GM21390 (cell line): ENCODE results near the gene DOK7.

Experiments used
- ATAC-seq: cut with Tn5 transposase; IDR thresholded peaks from one replicate; pipeline ENCODE4 v1.9.1; 2021; ENCODE audit not compliant: unreplicated experiment

Gene DOK7, protein sequence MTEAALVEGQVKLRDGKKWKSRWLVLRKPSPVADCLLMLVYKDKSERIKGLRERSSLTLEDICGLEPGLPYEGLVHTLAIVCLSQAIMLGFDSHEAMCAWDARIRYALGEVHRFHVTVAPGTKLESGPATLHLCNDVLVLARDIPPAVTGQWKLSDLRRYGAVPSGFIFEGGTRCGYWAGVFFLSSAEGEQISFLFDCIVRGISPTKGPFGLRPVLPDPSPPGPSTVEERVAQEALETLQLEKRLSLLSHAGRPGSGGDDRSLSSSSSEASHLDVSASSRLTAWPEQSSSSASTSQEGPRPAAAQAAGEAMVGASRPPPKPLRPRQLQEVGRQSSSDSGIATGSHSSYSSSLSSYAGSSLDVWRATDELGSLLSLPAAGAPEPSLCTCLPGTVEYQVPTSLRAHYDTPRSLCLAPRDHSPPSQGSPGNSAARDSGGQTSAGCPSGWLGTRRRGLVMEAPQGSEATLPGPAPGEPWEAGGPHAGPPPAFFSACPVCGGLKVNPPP

DNA sequence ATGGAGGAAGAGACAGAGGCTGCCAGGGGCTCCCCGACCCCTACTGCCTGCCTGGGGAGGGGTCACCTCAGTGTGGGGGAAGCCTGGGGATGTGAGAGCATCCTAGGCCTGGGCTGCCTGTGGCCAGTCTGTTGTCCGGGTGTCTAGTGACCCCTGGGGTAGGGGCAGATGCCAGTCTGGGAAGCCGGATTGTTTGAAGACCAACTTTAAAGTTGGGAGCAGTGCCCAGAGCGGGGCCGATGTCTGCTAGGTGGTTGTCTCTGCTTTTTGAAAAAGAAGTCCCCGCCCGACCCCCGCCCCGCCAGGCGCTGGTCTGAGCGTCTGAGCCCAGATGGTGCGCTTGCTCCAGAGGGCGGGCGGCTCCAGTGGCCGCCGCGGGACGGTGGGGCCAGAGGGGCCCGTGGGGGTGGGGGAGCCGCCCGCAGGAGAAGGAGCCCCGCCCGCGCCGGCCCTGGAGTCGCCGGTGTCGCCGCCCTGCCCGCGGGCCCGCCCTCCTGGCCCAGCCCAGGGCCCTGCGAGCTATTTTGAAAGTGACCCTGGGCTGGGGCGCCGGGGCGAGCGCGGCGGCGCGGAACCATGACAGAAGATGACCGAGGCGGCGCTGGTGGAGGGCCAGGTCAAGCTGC, at the start of gene DOK7:
TSS of gene DOK7 (plus strand) at position 517 of the 626 bp plus-strand sequence. CDS start at position 587, 70 bp downstream.
- ATAC-seq = no peak

DNA sequence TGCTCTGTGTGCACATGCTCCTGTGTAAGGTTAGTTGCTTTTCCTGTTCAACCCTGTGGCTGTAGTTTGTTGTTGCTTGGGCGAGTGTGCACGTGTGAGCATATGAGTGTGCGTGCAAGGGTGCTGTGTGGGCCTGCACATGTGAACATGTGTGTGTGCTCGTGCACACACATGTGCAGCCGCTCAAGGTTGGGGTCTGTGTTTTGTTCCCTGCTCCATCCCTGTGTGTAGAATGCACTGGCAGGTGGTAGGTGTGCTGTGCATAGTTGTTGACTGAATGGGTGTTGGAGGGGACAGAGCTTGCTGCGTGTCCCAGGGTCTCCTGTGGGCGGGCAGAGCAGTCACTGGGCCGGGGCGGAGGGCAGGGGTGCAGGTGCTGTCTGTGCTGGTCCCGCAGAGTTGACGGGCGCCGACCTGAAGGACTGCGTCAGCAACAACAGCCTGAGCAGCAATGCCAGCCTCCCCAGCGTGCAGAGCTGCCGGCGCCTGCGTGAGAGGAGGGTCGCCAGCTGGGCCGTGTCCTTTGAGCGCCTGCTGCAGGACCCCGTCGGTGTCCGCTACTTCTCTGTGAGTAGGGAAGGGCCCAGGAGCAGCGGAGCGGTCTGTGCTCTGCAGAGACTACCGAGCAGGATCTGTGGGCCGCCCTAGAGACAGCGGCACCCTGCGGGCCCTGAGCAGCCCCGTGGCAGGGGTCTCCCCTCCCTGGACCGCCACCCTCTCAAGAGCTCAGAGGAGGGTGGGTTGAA, 49.3 kb upstream of the DOK7 start:
- no peak for ATAC-seq

DNA sequence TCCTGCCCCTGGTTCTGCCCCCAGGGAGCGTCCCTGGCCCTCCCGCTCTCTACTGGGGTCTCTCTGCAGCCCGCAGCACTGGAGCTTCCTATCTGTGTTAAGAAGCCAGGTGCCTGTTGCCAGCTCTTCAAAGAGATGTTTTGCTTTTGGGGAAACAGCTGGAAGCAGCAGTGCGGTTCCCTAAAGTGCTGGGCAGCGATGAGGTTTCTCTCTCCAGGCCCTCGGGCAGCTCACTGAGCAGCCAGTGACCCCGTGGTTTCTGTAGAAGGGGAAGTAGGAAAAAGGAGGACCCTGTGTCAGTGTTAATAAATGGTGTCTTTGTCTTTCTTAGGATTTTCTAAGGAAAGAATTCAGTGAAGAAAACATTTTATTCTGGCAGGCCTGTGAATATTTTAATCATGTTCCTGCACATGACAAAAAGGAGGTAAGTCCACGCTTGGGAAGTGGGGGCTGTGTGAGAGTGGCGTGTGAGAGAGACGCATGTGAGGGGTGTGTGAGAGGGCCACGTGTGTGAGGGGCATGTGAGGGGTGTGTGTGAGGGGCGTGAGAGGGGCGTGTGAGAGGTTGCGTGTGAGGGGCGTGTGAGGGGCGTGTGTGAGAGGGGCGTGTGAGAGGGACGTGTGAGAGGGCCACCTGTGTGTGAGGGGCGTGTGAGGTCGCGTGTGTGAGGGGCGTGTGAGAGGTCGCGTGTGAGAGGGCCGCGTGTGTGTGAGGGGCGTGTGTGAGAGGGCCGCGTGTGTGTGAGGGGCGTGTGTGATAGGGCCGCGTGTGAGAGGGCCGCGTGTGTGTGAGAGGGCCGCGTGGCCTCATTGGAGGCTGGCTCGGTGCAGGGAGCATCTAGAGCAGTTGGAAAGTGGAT, 48.5 kb upstream of the DOK7 start:
- ATAC-seq = no peak

DNA sequence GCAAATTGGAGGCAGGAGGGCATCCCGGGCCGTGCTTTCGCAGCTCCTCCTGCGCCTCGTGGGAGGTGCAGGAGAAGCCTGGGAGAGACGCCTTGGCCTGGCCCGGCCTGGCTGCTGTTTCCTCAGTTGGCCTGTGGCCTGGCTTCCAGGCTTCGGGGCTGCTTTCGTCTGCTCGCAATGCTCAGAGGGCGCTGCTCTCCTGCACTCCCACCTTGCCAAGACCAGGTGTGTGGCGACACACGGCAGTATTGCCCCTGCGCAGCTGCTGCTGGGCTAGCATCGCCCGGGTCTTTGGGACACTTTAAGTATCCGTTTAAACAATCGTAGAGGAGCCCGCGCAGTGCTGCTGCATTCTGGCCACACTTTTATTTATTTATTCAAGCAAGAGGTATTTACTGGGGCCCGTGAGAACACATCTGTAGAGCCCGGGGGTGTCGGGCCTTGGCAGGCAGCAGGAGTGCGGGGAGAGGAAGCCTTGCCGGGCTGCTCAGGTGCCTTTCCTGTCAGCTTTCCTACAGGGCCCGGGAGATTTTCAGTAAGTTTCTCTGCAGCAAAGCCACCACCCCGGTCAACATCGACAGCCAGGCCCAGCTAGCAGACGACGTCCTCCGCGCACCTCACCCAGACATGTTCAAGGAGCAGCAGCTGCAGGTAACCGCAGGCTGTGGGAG, 47.5 kb upstream of the DOK7 start:
- ATAC-seq = no peak

DNA sequence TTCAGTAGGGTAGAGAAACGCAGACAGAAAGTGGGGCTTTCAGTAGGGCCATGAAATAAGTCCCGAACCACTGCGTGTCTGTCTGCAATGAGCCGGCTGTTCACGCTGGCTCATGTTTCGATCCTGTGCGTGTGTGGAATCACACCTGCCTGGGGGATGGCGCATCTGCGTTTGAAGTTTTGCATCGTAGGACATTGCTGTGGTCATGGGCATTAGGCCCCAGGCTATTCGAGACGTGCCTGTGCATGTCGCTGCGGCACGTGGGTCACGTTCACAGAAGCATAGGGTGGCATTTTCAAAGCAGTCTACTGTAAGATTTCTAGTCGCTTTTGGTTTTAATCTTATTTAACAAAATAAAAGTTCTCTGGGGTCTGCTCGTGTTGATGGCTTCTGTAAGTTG, 46.8 kb upstream of the DOK7 start:
- ATAC-seq = no peak

DNA sequence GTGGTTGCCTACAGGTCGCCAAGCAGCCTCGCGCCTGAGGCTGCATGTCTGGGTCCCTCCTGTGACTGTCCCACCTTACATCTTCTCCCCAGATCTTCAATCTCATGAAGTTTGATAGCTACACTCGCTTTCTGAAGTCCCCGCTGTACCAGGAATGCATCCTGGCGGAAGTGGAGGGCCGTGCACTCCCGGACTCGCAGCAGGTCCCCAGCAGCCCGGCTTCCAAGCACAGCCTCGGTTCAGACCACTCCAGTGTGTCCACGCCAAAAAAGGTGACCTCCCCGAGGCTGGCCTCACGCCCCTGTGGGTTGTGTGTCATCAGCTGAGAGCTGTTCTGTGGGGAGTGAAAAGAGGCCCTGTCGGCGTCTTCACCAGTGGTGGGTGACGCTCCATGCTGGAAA, 46.3 kb upstream of the DOK7 start:
- no peak for ATAC-seq

DNA sequence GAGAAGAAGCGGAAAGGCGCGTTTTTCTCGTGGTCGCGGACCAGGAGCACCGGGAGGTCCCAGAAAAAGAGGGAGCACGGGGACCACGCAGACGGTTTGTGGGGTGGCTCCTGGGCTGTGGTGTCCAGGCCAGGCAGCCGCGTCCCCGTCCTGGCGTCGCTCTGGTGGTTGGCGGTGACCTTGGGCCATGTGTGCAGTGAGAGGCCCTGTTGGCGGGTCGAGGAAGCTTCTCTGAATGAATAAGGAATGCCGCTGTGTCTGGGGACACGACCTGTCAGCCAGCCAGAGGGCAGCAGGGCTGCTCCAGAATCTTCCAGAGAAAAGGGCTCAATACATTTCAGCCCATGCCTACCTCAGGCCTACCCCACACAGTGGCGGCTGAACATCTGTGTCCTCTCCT, 45.7 kb upstream of the DOK7 start:
- ATAC-seq = no peak

DNA sequence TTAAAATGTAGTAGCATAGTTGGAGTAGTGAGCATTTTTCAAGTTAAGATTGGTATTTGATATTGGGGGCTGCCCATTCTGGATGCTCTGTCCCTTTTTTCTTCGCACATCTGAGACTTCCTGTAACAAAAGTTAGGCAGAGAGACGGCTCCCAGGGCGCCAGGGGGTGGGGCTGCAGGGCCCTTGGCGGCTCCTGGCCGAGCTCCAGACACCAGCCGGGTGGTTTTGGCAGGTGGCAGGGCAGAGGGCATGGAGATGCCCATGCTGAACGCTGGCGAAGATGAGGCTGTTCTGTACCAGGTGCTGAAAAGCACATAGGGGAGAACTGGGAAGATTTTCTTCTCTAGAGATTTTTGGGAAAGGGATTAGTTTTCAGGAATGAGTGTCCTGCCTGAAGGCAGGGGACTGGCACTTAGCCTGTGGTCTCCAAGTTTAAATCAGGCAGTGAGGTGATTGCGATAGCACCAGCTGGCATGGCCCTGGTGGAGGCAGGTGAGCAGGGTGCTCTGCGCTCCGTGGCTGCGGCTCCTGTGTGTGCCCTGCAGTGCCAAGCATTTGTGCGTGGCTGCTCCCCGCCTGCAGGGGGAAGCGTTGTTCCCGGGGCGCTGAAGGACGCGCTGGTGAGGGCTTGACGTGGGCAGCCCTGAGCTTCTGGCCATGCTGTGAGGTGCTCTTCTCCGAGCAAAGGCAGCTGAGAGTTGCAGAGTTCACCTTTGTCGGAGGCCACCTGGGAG, 44.9 kb upstream of the DOK7 start:
- ATAC-seq = no peak

DNA sequence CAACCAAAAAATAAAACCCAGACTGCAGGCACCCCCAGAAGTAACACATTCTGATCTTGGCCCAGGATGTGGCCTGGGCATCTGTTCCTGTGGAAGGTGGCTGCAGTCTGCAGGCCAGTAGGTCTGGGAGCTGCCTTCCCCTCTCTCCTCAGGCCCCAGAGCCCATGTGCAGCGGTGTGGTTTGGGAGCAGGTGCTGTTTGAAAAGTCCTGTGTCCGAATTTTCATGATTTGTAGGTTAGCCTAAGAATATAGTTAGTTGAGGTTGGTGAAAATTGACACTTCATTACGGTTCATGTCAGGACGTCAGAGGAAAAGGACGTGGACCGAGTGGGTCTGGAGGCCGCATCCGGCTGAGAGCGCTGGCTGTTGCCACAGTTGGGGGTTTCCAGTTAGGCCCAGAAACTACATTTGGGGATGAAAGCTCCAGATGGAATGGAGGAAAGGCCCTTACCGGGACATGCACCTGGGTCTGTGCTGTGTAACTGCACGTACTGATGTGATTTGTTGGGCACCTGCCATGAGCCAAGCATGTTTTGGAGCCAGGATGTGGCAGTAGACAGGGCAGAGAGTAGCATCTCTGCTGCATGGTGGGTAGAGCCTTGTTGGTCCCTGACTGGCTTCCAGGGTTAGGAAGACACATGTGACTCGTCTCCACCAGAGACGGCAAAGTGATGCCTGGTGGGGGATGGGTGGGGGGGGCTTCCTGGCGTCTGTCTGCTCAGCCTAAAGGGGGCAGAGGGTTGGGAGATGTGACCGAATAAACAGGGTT, 43.1 kb upstream of the DOK7 start:
- no peak for ATAC-seq

DNA sequence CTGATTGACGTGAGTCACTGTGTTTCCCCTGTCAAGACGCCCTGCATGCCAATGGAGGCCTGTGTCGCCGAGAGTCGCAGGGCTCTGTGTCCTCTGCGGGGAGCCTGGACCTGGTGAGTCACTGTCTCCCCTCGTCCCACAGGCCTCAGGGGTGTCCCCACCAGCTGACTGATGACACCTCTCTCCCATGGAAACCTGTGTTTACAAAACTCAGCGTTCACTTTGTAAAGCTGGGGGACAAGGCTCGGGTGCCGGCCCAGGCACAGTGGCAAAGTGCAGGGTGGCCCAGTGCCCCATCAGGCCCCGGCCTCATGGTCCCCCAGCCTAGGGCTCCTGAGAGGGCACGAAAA, 42.5 kb upstream of the DOK7 start:
- no peak for ATAC-seq

DNA sequence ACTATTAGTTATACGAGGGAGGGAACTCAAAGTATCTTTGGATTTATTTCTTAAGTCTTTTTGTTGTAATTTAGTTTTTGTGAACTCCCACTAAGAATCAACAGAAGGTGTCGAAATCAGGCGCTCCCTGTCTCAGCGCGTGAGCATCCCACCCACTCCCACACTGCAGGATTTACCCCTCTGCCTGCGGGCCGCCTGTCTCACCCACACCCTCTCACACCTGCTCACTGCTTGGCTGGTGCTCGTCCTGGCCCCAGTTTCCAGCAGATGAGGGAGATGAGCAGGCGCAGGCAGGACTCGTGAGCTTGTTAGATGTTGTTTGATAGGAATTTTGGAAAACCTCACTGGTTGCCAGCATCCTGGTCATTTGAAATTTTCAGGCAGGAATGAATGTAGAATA, 42.1 kb upstream of the DOK7 start:
- no peak for ATAC-seq

DNA sequence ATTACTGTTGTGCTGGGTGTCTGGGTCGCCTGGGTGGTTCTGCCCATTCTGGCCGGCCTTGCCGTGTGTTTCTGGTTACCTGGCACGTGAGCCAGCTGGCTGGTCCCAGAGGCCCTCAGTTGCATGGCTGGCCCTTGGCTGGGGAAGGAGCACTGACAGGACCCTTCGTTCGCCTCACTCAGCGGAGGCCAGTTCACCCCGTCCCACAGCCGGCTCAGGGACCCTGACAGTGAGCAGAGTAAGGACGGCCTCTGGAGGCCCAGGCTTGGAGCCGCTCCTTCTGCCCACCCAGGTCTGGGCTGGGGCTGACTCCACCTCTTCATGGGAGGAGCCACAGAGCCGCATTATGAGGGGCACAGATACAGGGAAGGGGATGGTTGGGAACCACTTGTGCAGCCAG, 41.6 kb upstream of the DOK7 start:
- no peak for ATAC-seq

DNA sequence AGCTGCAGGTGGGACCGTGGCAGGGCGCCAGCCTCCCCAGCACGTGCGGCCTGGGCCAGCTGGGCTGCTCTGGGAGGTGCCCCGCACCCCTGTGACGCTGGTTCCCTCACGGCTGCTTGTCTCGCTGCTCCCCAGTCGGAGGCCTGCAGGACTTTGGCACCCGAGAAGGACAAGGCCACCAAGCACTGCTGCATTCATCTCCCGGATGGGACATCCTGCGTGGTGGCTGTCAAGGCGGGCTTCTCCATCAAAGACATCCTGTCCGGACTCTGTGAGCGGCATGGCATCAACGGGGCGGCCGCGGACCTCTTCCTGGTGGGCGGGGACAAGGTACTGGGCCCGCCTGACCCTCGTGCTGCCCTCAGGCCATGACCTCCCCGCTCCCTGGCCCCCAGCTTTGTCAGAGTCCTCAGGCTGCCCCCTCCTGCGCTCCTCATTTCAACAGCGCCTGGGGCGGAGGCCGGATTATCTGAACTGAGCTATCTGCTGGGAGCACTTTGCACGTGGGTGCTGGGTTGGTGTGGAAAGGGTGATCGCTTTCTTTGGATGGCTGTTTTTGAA, 40.8 kb upstream of the DOK7 start:
- ATAC-seq = no peak

DNA sequence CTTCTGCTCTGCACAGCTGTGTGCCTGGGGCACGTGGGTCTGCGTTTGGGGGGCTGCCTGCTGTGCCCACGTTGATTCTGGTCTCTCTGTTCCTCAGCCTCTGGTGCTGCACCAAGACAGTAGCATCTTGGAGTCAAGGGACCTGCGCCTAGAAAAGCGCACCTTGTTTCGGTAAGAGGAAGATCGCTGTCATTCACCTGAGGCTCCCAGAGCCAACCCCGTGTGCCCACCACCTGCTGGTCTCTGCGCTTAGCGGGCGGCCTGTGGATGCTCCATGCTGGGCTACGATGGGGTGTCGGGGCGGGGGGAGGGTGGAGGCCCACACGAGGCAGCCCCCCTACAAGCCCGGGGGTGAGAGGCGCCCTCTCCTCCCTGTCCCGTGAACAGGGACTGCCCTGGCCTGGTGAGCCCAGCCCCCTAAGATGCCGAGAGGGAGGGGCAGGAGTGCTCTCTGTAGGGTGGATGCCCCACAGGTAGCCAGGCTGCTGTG, 40.3 kb upstream of the DOK7 start:
- no peak for ATAC-seq

DNA sequence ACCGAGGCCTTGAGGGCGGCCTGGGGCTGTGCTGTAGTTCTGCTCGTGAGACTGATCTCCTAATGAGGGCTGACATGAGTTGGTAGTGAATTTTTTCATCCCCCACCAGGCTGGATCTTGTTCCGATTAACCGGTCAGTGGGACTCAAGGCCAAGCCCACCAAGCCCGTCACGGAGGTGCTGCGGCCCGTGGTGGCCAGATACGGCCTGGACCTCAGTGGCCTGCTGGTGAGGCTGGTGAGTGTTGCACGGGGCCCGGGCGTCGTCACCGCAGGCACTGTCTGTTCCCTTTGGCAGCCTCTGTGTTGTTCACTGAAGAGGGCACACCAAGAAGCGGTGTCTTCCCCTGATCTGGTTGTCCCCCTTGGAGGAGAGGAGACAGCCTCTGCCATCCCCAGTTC, 39.7 kb upstream of the DOK7 start:
- no peak for ATAC-seq

DNA sequence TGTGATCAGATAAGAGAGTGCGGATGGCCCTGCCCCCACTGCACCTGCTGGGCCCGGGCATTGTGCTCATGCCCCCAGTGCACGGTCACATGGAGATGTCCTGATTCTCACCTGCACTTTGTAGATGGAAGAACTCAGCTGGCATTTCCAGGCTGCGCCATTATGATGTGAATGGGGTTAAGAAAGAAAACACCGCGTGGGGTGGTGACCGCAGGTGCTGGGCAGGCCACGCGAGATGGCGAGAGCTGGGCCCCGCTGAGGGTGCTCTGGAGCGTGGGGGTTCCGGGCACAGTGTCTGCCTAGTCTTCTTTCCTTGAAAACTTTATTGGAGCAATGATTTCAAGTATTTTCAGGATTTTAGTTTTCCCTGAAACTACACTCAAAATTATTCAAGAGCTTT, 39.2 kb upstream of the DOK7 start:
- ATAC-seq = no peak

DNA sequence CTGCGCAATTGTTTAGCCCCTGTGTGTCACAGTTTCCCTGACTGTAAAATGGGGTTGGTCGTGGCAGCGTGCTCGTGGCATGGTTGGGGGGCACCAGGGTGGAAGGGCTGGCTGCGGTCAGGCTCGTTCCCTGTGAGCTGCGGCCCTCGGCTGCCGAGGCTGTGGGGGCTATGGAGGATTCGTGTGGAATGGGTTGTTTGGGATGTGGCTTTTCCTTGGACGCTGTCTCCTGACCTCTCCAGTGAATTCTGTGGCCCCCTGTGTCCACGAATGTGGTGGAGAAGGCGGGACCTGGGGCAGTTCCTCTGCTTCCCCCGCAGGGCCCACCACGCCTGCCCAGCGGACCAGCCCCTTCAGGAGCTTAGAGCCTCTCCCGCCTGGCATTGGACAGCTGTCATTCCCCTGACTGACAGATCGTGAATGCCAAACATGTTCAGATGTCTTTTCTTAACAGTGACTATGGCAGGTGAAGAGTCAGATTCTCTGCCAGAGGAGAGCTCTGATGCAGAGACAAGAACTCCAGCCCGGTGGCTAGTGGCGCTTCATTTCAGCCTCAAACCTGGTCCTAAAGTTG, 38.5 kb upstream of the DOK7 start:
- ATAC-seq = no peak

DNA sequence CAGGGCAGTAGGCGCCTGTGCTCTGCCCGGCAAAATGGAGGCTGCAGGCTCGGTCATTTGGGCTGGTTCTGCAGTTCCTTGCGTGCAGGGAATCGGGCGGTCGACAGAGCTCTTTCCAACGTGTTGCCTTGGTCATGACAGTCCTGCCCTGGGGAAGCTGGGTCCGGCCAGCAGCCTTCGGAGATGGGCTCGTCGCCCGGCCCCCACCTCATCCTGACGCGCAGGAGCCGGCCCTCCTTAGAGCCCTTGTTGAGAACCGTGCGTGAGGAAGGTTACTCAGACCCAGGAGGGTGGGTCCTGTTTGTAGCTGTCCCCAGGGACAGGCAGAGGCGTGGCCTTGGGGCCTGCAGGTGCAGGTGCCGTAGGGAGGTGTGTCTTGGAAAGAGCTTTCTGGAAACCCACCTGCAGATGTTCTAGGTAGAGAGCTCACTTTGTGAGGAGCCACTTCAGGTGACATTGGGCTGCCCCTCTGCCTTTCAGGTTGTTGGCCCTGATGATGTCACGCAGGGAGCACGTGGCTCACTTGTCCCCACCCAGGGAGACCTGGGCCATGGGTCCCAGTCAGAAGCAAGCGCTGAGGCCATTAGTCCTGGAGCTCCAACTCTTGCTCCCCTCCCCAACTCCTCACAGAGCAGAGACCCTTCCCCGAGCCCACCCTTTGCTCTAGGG, 36.5 kb upstream of the DOK7 start:
- ATAC-seq = no peak
